ENCODE results near the gene CDA. TPM values are rescaled to one million over a fixed set of nuclear protein-coding genes. Genes with fewer than 3 reads are reported as not detected.

CDA gene
- total RNA-seq = not detected

- FAIRE-seq (no peak), DNase-seq (ENCODE audit: low spot score in 2 of 2) (no peak)
Measured at GRCh38 chr1:20588634-20589225, at the start of gene CDA. Gene CDA (plus strand): TSS chr1:20589097. CDS start chr1:20589130, 33 bp downstream.

- no peak for DNase-seq (ENCODE audit: low spot score in 2 of 2)
Measured at GRCh38 chr1:20540281-20540680, 48.6 kb upstream of the CDA start.

GRCh38 chr1:20546637-20547036 lies 42.3 kb upstream of the CDA start:
- DNase-seq (ENCODE audit: low spot score in 2 of 2) (no peak), FAIRE-seq (no peak)

More at GRCh38 chr1:20540281-20540680, 48.6 kb upstream of the CDA start:
- no peak for FAIRE-seq

GRCh38 chr1:20551161-20551560 lies 37.7 kb upstream of the CDA start:
- DNase-seq (ENCODE audit: low spot score in 2 of 2) (no peak), FAIRE-seq (no peak)

- FAIRE-seq = no peak
- peak; percentile 68 to 76 for DNase-seq (ENCODE audit: low spot score in 2 of 2)
Measured at GRCh38 chr1:20551945-20552727, 36.8 kb upstream of the CDA start, which contains the start of gene FAM43B. Gene FAM43B (plus strand): TSS chr1:20552573. CDS start chr1:20552974, 401 bp downstream.

GRCh38 chr1:20552728-20553445 lies 36.0 kb upstream of the CDA start:
- FAIRE-seq = no peak
- peak in 1 of 2 donors; percentile 19 for DNase-seq (ENCODE audit: low spot score in 2 of 2)

GRCh38 chr1:20555025-20555757 lies 33.7 kb upstream of the CDA start:
- no peak for FAIRE-seq
- peak in 1 of 2 donors; percentile 45 for DNase-seq (ENCODE audit: low spot score in 2 of 2)

GRCh38 chr1:20555758-20556120 lies 33.2 kb upstream of the CDA start:
- FAIRE-seq (no peak), DNase-seq (ENCODE audit: low spot score in 2 of 2) (no peak)

GRCh38 chr1:20558191-20558590 lies 30.7 kb upstream of the CDA start:
- no peak for FAIRE-seq

GRCh38 chr1:20560966-20561365 lies 27.9 kb upstream of the CDA start:
- no peak for FAIRE-seq

More at GRCh38 chr1:20558191-20558590, 30.7 kb upstream of the CDA start:
- DNase-seq (ENCODE audit: low spot score in 2 of 2) = no peak

GRCh38 chr1:20565234-20565633 lies 23.7 kb upstream of the CDA start:
- FAIRE-seq (no peak), DNase-seq (ENCODE audit: low spot score in 2 of 2) (no peak)

More at GRCh38 chr1:20560966-20561365, 27.9 kb upstream of the CDA start:
- no peak for DNase-seq (ENCODE audit: low spot score in 2 of 2)

- DNase-seq (ENCODE audit: low spot score in 2 of 2) = no peak
- no peak for FAIRE-seq
Measured at GRCh38 chr1:20569523-20570098, 19.3 kb upstream of the CDA start.

GRCh38 chr1:20571427-20571826 lies 17.5 kb upstream of the CDA start:
- no peak for DNase-seq (ENCODE audit: low spot score in 2 of 2)
- no peak for FAIRE-seq

- no peak for FAIRE-seq
Measured at GRCh38 chr1:20573987-20574386, 14.9 kb upstream of the CDA start.

GRCh38 chr1:20574686-20575540 lies 14.0 kb upstream of the CDA start:
- DNase-seq (ENCODE audit: low spot score in 2 of 2) (peak in 1 of 2 donors; percentile 55), FAIRE-seq (no peak)

More at GRCh38 chr1:20573987-20574386, 14.9 kb upstream of the CDA start:
- no peak for DNase-seq (ENCODE audit: low spot score in 2 of 2)

- no peak for FAIRE-seq
- no peak for DNase-seq (ENCODE audit: low spot score in 2 of 2)
Measured at GRCh38 chr1:20575541-20576336, 13.2 kb upstream of the CDA start.

GRCh38 chr1:20578062-20578461 lies 10.8 kb upstream of the CDA start:
- DNase-seq (ENCODE audit: low spot score in 2 of 2) = no peak
- FAIRE-seq = no peak

GRCh38 chr1:20578721-20579395 lies 10.0 kb upstream of the CDA start:
- no peak for DNase-seq (ENCODE audit: low spot score in 2 of 2)
- FAIRE-seq = no peak
